SH-SY5Y (cell line): ENCODE data around the gene PNPLA8.

Experiments used
- GATA2 ChIP-seq: IDR thresholded peaks from 2 replicates; pipeline ENCODE4 v1.6.1; 2011; ENCODE audit warnings: mild to moderate bottlenecking, low read depth, low read length
- GATA3 ChIP-seq: IDR thresholded peaks from 2 replicates; pipeline ENCODE4 v1.6.1; 2011; ENCODE audit warnings: low read depth, mild to moderate bottlenecking, low read length, moderate library complexity

GRCh38 chr7:108568801-108569380 is 43.0 kb upstream of the PNPLA8 start:
- TF ChIP-seq GATA2 (no peak), GATA3 (no peak)
